Heart left ventricle (tissue), 13 donors: ENCODE results near the gene C2CD4C.

ENCODE experiments used
- CTCF ChIP-seq, 12 donors: fragments of 200-600 bp; sonication (generic) in 4 of 12; IDR thresholded peaks; one replicate each; pipeline versions ENCODE4 v1.5.0 to v1.8.0; 2018 to 2022; ENCODE audit warnings: antibody characterized with exemption in 12 of 12, mild to moderate bottlenecking in 5 of 12
- POLR2A ChIP-seq, 2 donors: fragments of 450-650 bp; IDR thresholded peaks; one replicate each; pipeline ENCODE4 v1.6.1; 2017; ENCODE audit warnings: antibody characterized with exemption in 2 of 2, mild to moderate bottlenecking in 2 of 2, moderate library complexity in 2 of 2
- donor health status: ischemic (EF 13 %, LVEDD 7.1; RV severe dilation, severe dysfunction).
- donor health status: DM: no; HTN: yes; CAD: no.
- donor health status: DM: no; HTN: no; CAD: no.
- donor health status: ischemic (EF 25% LVEDD 6.9; RV normal size, moderate dysfunction).
- donor health status: ischemic (EF 25% LVEDD 5.7; RV mildly dilated, moderate dysfunction).
- donor health status: ischemic (EF 35%, LVEDD 5.7; RV mildly dilated, moderate dysfunction).
- donor health status: nonischemic (EF 11% LVEDD 7.7; RV severe dilation, severe dysfunction).
- donor health status: DM: yes; HTN: yes; CAD: no.
- donor health status: PGD.
- donor health status: ischemic (EF 29% LVEDD 5.4; RV normal size, mild dysfunction).
- donor health status: nonischemic (EF 23%, LVEDD 6.1; RV moderate dilation, normal function).

GRCh38 chr19:423691-424466 is 14.9 kb upstream of the C2CD4C start:
- no peak for TF ChIP-seq POLR2A (IDR thresholded peaks at IDR 0.05)
- no peak for TF ChIP-seq CTCF (IDR thresholded peaks at IDR 0.05)
